Measurements from ENCODE around the gene SLC30A9. TPM values are rescaled to one million over a fixed set of nuclear protein-coding genes. Genes with fewer than 3 reads are reported as not detected.

SLC30A9 gene
- total RNA-seq, 1 experiment from 2014 or later: 55.5 TPM

- Histone ChIP-seq H3K36me3 (replicated peaks; ENCODE audit: control insufficient read depth, insufficient read depth, low read length) (no peaks in the 10 kb centered on the region), H3K4me3 (ENCODE audit: insufficient read depth, low read depth, low read length) (no peak overlapping the region), H3K27me3 (ENCODE audit: control insufficient read depth, insufficient read depth, low read length) (no peaks in the 10 kb centered on the region)
- no peak for DNase-seq
These were observed 5.2 kb upstream of the SLC30A9 start for GRCh38 chr4:41985151-41985550.

GRCh38 chr4:41989994-41990364, 351 bp upstream of the SLC30A9 start:
- H3K27me3 ChIP-seq (ENCODE audit: control insufficient read depth, insufficient read depth, low read length): no peaks in the 10 kb centered on the region
- no peaks in the 10 kb centered on the region for H3K36me3 ChIP-seq (replicated peaks; ENCODE audit: control insufficient read depth, insufficient read depth, low read length)
- H3K4me3 ChIP-seq (ENCODE audit: insufficient read depth, low read depth, low read length): peak overlapping the region; percentile 96
- DNase-seq: no peak

GRCh38 chr4:41991916-41992767, 1.8 kb downstream of the SLC30A9 start:
- H3K27me3 ChIP-seq (ENCODE audit: control insufficient read depth, insufficient read depth, low read length): no peaks in the 10 kb centered on the region
- no peak overlapping the region; the same call in 1 of the 2 replicates for H3K4me3 ChIP-seq (ENCODE audit: insufficient read depth, low read depth, low read length)
- no peak for DNase-seq

GRCh38 chr4:41992967-41993857, 2.9 kb downstream of the SLC30A9 start:
- Histone ChIP-seq H3K36me3 (replicated peaks; ENCODE audit: control insufficient read depth, insufficient read depth, low read length) (no peaks in the 10 kb centered on the region), H3K4me3 (ENCODE audit: insufficient read depth, low read depth, low read length) (no peak overlapping the region), H3K27me3 (ENCODE audit: control insufficient read depth, insufficient read depth, low read length) (no peaks in the 10 kb centered on the region)
- no peak for DNase-seq

More at GRCh38 chr4:41991916-41992767, 1.8 kb downstream of the SLC30A9 start:
- H3K36me3 ChIP-seq (replicated peaks; ENCODE audit: control insufficient read depth, insufficient read depth, low read length): no peaks in the 10 kb centered on the region

GRCh38 chr4:41994461-41994985, 4.2 kb downstream of the SLC30A9 start:
- no peaks in the 10 kb centered on the region for H3K27me3 ChIP-seq (ENCODE audit: control insufficient read depth, insufficient read depth, low read length)
- DNase-seq: no peak
- H3K36me3 ChIP-seq (replicated peaks; ENCODE audit: control insufficient read depth, insufficient read depth, low read length): no peaks in the 10 kb centered on the region
- no peak overlapping the region for H3K4me3 ChIP-seq (ENCODE audit: insufficient read depth, low read depth, low read length)

GRCh38 chr4:41998019-41998418, 7.7 kb downstream of the SLC30A9 start:
- Histone ChIP-seq H3K4me3 (ENCODE audit: insufficient read depth, low read depth, low read length) (no peak overlapping the region), H3K36me3 (replicated peaks; ENCODE audit: control insufficient read depth, insufficient read depth, low read length) (no peaks in the 10 kb centered on the region), H3K27me3 (ENCODE audit: control insufficient read depth, insufficient read depth, low read length) (no peaks in the 10 kb centered on the region)
- no peak for DNase-seq

GRCh38 chr4:41999321-41999720, 9.0 kb downstream of the SLC30A9 start:
- no peak for DNase-seq
- H3K27me3 ChIP-seq (ENCODE audit: control insufficient read depth, insufficient read depth, low read length): no peaks in the 10 kb centered on the region
- no peak overlapping the region for H3K4me3 ChIP-seq (ENCODE audit: insufficient read depth, low read depth, low read length)
- no peaks in the 10 kb centered on the region for H3K36me3 ChIP-seq (replicated peaks; ENCODE audit: control insufficient read depth, insufficient read depth, low read length)

GRCh38 chr4:42008011-42008786, 17.9 kb downstream of the SLC30A9 start:
- no peak overlapping the region for H3K4me3 ChIP-seq (ENCODE audit: insufficient read depth, low read depth, low read length)
- no peaks in the 10 kb centered on the region for H3K27me3 ChIP-seq (ENCODE audit: control insufficient read depth, insufficient read depth, low read length)
- DNase-seq: no peak
- no peaks in the 10 kb centered on the region for H3K36me3 ChIP-seq (replicated peaks; ENCODE audit: control insufficient read depth, insufficient read depth, low read length)

GRCh38 chr4:42015438-42015837, 25.1 kb downstream of the SLC30A9 start:
- Histone ChIP-seq H3K27me3 (ENCODE audit: control insufficient read depth, insufficient read depth, low read length) (no peaks in the 10 kb centered on the region), H3K4me3 (ENCODE audit: insufficient read depth, low read depth, low read length) (no peak overlapping the region), H3K36me3 (replicated peaks; ENCODE audit: control insufficient read depth, insufficient read depth, low read length) (peaks cover 1% of the 10 kb centered on the region; the same call in 1 of the 2 replicates)
- DNase-seq: no peak

- H3K4me3 ChIP-seq (ENCODE audit: insufficient read depth, low read depth, low read length): no peak overlapping the region
- no peak for DNase-seq
- H3K27me3 ChIP-seq (ENCODE audit: control insufficient read depth, insufficient read depth, low read length): no peaks in the 10 kb centered on the region
- H3K36me3 ChIP-seq (replicated peaks; ENCODE audit: control insufficient read depth, insufficient read depth, low read length): peaks cover 4% of the 10 kb centered on the region; the same call in 1 of the 2 replicates
These were observed 28.1 kb downstream of the SLC30A9 start for GRCh38 chr4:42018451-42018850.

- Histone ChIP-seq H3K4me3 (ENCODE audit: insufficient read depth, low read depth, low read length) (no peak overlapping the region), H3K27me3 (ENCODE audit: control insufficient read depth, insufficient read depth, low read length) (no peaks in the 10 kb centered on the region), H3K36me3 (replicated peaks; ENCODE audit: control insufficient read depth, insufficient read depth, low read length) (no peaks in the 10 kb centered on the region; the same call in none of the 2 replicates)
- no peak for DNase-seq
These were observed 58.1 kb downstream of the SLC30A9 start for GRCh38 chr4:42048394-42048793.

GRCh38 chr4:42050516-42051249, 60.4 kb downstream of the SLC30A9 start:
- H3K4me3 ChIP-seq (ENCODE audit: insufficient read depth, low read depth, low read length): no peak overlapping the region
- no peaks in the 10 kb centered on the region for H3K27me3 ChIP-seq (ENCODE audit: control insufficient read depth, insufficient read depth, low read length)
- no peak for DNase-seq
- H3K36me3 ChIP-seq (replicated peaks; ENCODE audit: control insufficient read depth, insufficient read depth, low read length): no peaks in the 10 kb centered on the region; the same call in none of the 2 replicates

GRCh38 chr4:42066402-42066801, 76.1 kb downstream of the SLC30A9 start:
- no peak overlapping the region for H3K4me3 ChIP-seq (ENCODE audit: insufficient read depth, low read depth, low read length)
- DNase-seq: no peak
- H3K36me3 ChIP-seq (replicated peaks; ENCODE audit: control insufficient read depth, insufficient read depth, low read length): peaks cover 4% of the 10 kb centered on the region
- no peaks in the 10 kb centered on the region for H3K27me3 ChIP-seq (ENCODE audit: control insufficient read depth, insufficient read depth, low read length)

Measured in H7 (cell line).